CD4-positive, alpha-beta T cell (primary cell): Measurements from ENCODE around the gene AHCYL2. TPM values are rescaled to one million over a fixed set of nuclear protein-coding genes. Genes with fewer than 3 reads are reported as not detected.

Experiments
- ATAC-seq: fragments of 200-7000 bp; cut with Tn5 transposase; one replicate; pipeline ENCODE4 v1.10.0; 2022; ENCODE audit warnings: mild to moderate bottlenecking; ENCODE audit not compliant: poor library complexity
- CTCF ChIA-PET: fragments of 350-600 bp; sonication (Branson Sonifier 250); formaldehyde crosslinking; loops from one replicate; lab custom pipeline; 2021; ENCODE audit warnings: antibody characterized with exemption, inconsistent platforms; lab: Charles Lee
- POLR2A ChIA-PET: fragments of 350-600 bp; sonication (Branson Sonifier 250); formaldehyde crosslinking; loops from one replicate; lab custom pipeline; 2021; ENCODE audit warnings: antibody characterized with exemption, inconsistent platforms; lab: Charles Lee
- DNase-seq, 14 experiments: peaks; one replicate each; pipeline ENCODE4 v3.0.0-alpha.2; 2013 to 2020; ENCODE audit warnings: mixed read lengths in 2 of 14
- H3K27ac ChIP-seq, 2 donors: one replicate each; pipeline versions ENCODE4 v1.5.1 to v1.7.0; 2013; ENCODE audit warnings: low read length in 2 of 2, low read depth in 1 of 2, mild to moderate bottlenecking in 1 of 2
- H3K27me3 ChIP-seq, 2 experiments: 1 replicate in 1 of 2; 2 replicates in 1 of 2; pipeline versions ENCODE4 v1.6.1 to v1.7.0; 2013; ENCODE audit warnings: low read length in 2 of 2, control low read depth in 1 of 2, mild to moderate bottlenecking in 1 of 2, moderate library complexity in 1 of 2; ENCODE audit not compliant: insufficient read depth in 2 of 2, control insufficient read depth in 1 of 2
- H3K36me3 ChIP-seq: one replicate; pipeline ENCODE4 v1.6.1; 2013; ENCODE audit warnings: low read length, control low read depth; ENCODE audit not compliant: insufficient read depth
- H3K4me1 ChIP-seq: one replicate; pipeline ENCODE4 v1.6.1; 2013; ENCODE audit warnings: low read length, control low read depth; ENCODE audit not compliant: insufficient read depth
- H3K4me3 ChIP-seq: one replicate; pipeline ENCODE4 v1.5.1; 2013; ENCODE audit warnings: mild to moderate bottlenecking, low read length, moderate library complexity
- H3K9me3 ChIP-seq, 2 experiments: 1 replicate in 1 of 2; 2 replicates in 1 of 2; pipeline versions ENCODE4 v1.6.1 to v1.7.0; 2013; ENCODE audit warnings: low read length in 2 of 2, mild to moderate bottlenecking in 2 of 2, control low read depth in 1 of 2, moderate library complexity in 1 of 2; ENCODE audit not compliant: control insufficient read depth in 1 of 2, insufficient read depth in 1 of 2
- H3K27ac Mint-ChIP-seq: one replicate; pipeline ENCODE4 v1.8.0; 2020; ENCODE audit warnings: mixed read lengths
- H3K27me3 Mint-ChIP-seq: one replicate; pipeline ENCODE4 v1.8.0; 2021; ENCODE audit warnings: mixed read lengths
- H3K36me3 Mint-ChIP-seq: one replicate; pipeline ENCODE4 v1.8.0; 2021; ENCODE audit warnings: low read depth, mixed read lengths
- H3K4me1 Mint-ChIP-seq: one replicate; pipeline ENCODE4 v1.8.0; 2021; ENCODE audit warnings: low read depth, mixed read lengths
- H3K4me3 Mint-ChIP-seq: one replicate; pipeline ENCODE4 v1.8.0; 2020; ENCODE audit warnings: mild to moderate bottlenecking, mixed read lengths
- H3K9me3 Mint-ChIP-seq: one replicate; pipeline ENCODE4 v1.8.0; 2020; ENCODE audit warnings: mixed read lengths
- CTCF ChIP-seq: fragments of 200-600 bp; IDR thresholded peaks from one replicate; pipeline ENCODE4 v1.8.0; 2022; ENCODE audit warnings: antibody characterized with exemption, mild to moderate bottlenecking
- intact Hi-C, 2 experiments: fragments of 100-400 bp; cut with DNase I in 1 of 2; cut with micrococcal nuclease in 1 of 2; formaldehyde crosslinking; loops; one replicate each; pipeline versions ENCODE4 v1.15.1 to v1.9.0; 2023 to 2025; cut with DNase I, micrococcal nuclease
- total RNA-seq, 174 experiments: library from RNA in 2 of 174; stranded (reverse) in 2 of 174; gene quantifications; one replicate each; pipeline ENCODE4 v1.2.3 and lab custom pipeline; 2021 to 2026

The AHCYL2 gene
- total RNA-seq, 2 experiments from 2014 or later = 5.8 to 6.0 TPM

- no peak for DNase-seq
- no peak overlapping the region for H3K4me3 Mint-ChIP-seq
- Histone ChIP-seq H3K27me3 (no peaks in the 10 kb centered on the region), H3K36me3 (peaks cover 4% of the 10 kb centered on the region), H3K4me3 (no peak overlapping the region), H3K9me3 (no peaks in the 10 kb centered on the region), H3K4me1 (no peaks in the 10 kb centered on the region), H3K27ac (no peak overlapping the region)
- ChIA-PET CTCF (no interaction called here), POLR2A (no interaction called here)
- H3K9me3 Mint-ChIP-seq = no peaks in the 10 kb centered on the region
- no peak overlapping the region for H3K27ac Mint-ChIP-seq
- no peaks in the 10 kb centered on the region for H3K4me1 Mint-ChIP-seq
- no peaks in the 10 kb centered on the region for H3K36me3 Mint-ChIP-seq
- intact Hi-C loops = no loop called here
- TF ChIP-seq CTCF = no peak
- ATAC-seq = no peak
- no peaks in the 10 kb centered on the region for H3K27me3 Mint-ChIP-seq
Measured at GRCh38 chr7:129356176-129356575, 131.3 kb downstream of the AHCYL2 start.

- no peak for DNase-seq
- Histone ChIP-seq H3K27ac (no peak overlapping the region), H3K27me3 (no peaks in the 10 kb centered on the region), H3K4me1 (no peaks in the 10 kb centered on the region), H3K36me3 (no peaks in the 10 kb centered on the region), H3K4me3 (no peak overlapping the region), H3K9me3 (no peaks in the 10 kb centered on the region)
- no peaks in the 10 kb centered on the region for H3K36me3 Mint-ChIP-seq
- no peak overlapping the region for H3K4me3 Mint-ChIP-seq
- H3K9me3 Mint-ChIP-seq = no peaks in the 10 kb centered on the region
- no peaks in the 10 kb centered on the region for H3K4me1 Mint-ChIP-seq
- no peak for TF ChIP-seq CTCF
- ATAC-seq = no peak
- intact Hi-C loops = no loop called here
- POLR2A ChIA-PET = interaction anchor here (0.6 to 1.1 kb wide), 2 partner anchors 8 to 144 kb away, joined by 3 to 5 read pairs; no protein-coding TSS in a partner anchor
- no peaks in the 10 kb centered on the region for H3K27me3 Mint-ChIP-seq
- H3K27ac Mint-ChIP-seq = no peak overlapping the region
- CTCF ChIA-PET = interaction anchor here (0.9 to 1.3 kb wide), 3 partner anchors 9 to 18 kb away, joined by 3 to 6 read pairs (median 4); no protein-coding TSS in a partner anchor
Measured at GRCh38 chr7:129359176-129359575, 134.3 kb downstream of the AHCYL2 start.

GRCh38 chr7:129359638-129360037 is 134.8 kb downstream of the AHCYL2 start:
- H3K27ac Mint-ChIP-seq = no peak overlapping the region
- no peak overlapping the region for H3K27ac ChIP-seq
- ChIA-PET POLR2A (interaction anchor here (0.6 to 1.1 kb wide), 2 partner anchors 8 to 144 kb away, joined by 3 to 5 read pairs; no protein-coding TSS in a partner anchor), CTCF (interaction anchor here (0.9 to 1.3 kb wide), 3 partner anchors 8 to 18 kb away, joined by 3 to 6 read pairs (median 4); no protein-coding TSS in a partner anchor)
- H3K4me1 ChIP-seq = no peaks in the 10 kb centered on the region
- H3K4me3 ChIP-seq = no peak overlapping the region
- intact Hi-C loops = no loop called here
- H3K27me3 Mint-ChIP-seq = no peaks in the 10 kb centered on the region
- no peak for TF ChIP-seq CTCF
- H3K4me1 Mint-ChIP-seq = no peaks in the 10 kb centered on the region
- H3K9me3 Mint-ChIP-seq = no peaks in the 10 kb centered on the region
- H3K4me3 Mint-ChIP-seq = no peak overlapping the region
- ATAC-seq (no peak), DNase-seq (no peak)
- no peaks in the 10 kb centered on the region for H3K9me3 ChIP-seq
- H3K27me3 ChIP-seq = no peaks in the 10 kb centered on the region
- no peaks in the 10 kb centered on the region for H3K36me3 ChIP-seq
- no peaks in the 10 kb centered on the region for H3K36me3 Mint-ChIP-seq
